Adrenal gland (tissue), 5 donors: ENCODE measurements around the gene HCAR2.

ENCODE experiments used
- CTCF ChIP-seq, 6 experiments: fragments of 450-650 bp in 4 of 6; fragments of 200-600 bp in 2 of 6; sonication (generic) in 1 of 6; IDR thresholded peaks; 1 replicate in 5 of 6; 2 replicates in 1 of 6; pipeline versions ENCODE4 v1.5.1 to v1.8.0; 2016 to 2021; ENCODE audit warnings: antibody characterized with exemption in 6 of 6, mild to moderate bottlenecking in 2 of 6, moderate library complexity in 1 of 6
- POLR2A ChIP-seq, 2 donors: fragments of 450-650 bp; IDR thresholded peaks; one replicate each; pipeline ENCODE4 v1.6.1; 2017; ENCODE audit warnings: antibody characterized with exemption in 2 of 2, mild to moderate bottlenecking in 2 of 2, moderate library complexity in 1 of 2
- donor health status: DM: no; HTN: no; CAD: no.

- no peak for TF ChIP-seq POLR2A (IDR thresholded peaks at IDR 0.05)
- TF ChIP-seq CTCF (IDR thresholded peaks at IDR 0.05): no peak
These were observed 30.6 kb downstream of the HCAR2 start for GRCh38 chr12:122672515-122672914.
